Upper lobe of left lung (tissue), 6 donors: ENCODE data around the gene CDC45. TPM values are rescaled to one million over a fixed set of nuclear protein-coding genes. Genes with fewer than 3 reads are reported as not detected.

Experiments used
- ATAC-seq, 2 donors: fragments of 200-7000 bp; cut with Tn5 transposase; one replicate each; pipeline ENCODE4 v1.9.1; 2022; ENCODE audit warnings: mild to moderate bottlenecking in 2 of 2, moderate library complexity in 2 of 2; ENCODE audit not compliant: low FRiP score in 2 of 2
- DNase-seq, 2 donors: peaks; one replicate each; pipeline ENCODE4 v3.0.0-alpha.2; 2019 to 2020
- H3K27ac ChIP-seq, 4 donors: fragments of 200-600 bp; sonication (generic); one replicate each; pipeline ENCODE4 v1.5.1; 2016 to 2019
- H3K27me3 ChIP-seq, 4 donors: fragments of 200-600 bp; sonication (generic); one replicate each; pipeline ENCODE4 v1.5.1; 2017 to 2019
- H3K36me3 ChIP-seq, 4 donors: fragments of 200-600 bp; sonication (generic); one replicate each; pipeline ENCODE4 v1.5.1; 2016 to 2019
- H3K4me1 ChIP-seq, 4 donors: fragments of 200-600 bp; sonication (generic); one replicate each; pipeline ENCODE4 v1.5.1; 2018 to 2019
- H3K4me3 ChIP-seq, 4 donors: fragments of 200-600 bp; sonication (generic); one replicate each; pipeline ENCODE4 v1.5.1; 2017 to 2019; ENCODE audit warnings: mild to moderate bottlenecking in 2 of 4, moderate library complexity in 1 of 4
- H3K9me3 ChIP-seq, 4 donors: fragments of 200-600 bp; sonication (generic); one replicate each; pipeline ENCODE4 v1.5.1; 2018 to 2019
- EP300 ChIP-seq, 4 donors: sonication (generic); formaldehyde crosslinking; IDR thresholded peaks; one replicate each; pipeline ENCODE4 v1.5.1; 2017; ENCODE audit warnings: antibody characterized with exemption in 4 of 4, control low read depth in 2 of 4
- POLR2A ChIP-seq, 4 donors: fragments of 450-650 bp; IDR thresholded peaks; one replicate each; pipeline ENCODE4 v1.5.1; 2016 to 2017; ENCODE audit warnings: antibody characterized with exemption in 4 of 4, mild to moderate bottlenecking in 2 of 4
- POLR2AphosphoS5 ChIP-seq, 2 donors: sonication (generic); formaldehyde crosslinking; IDR thresholded peaks; one replicate each; pipeline ENCODE4 v1.5.1; 2017; ENCODE audit warnings: antibody characterized with exemption in 2 of 2
- WGBS, 2 donors: methylation state at CpG; one replicate each; pipeline ENCODE4 v1.1.5; 2017 to 2018; 5-methylcytosine and 5-hydroxymethylcytosine counted together
- total RNA-seq, 6 donors: library from RNA; depleted of rRNA in 4 of 6; stranded (reverse); fragments of >200 nt in 4 of 6; gene quantifications; one replicate each; pipeline versions ENCODE4 v1.1.0 to v1.2.1, GENCODE V29; 2016 to 2021
- TF ChIP-seq, protein P1 (sequence below), 6 experiments: fragments of 450-650 bp in 4 of 6; fragments of 200-600 bp in 2 of 6; sonication (generic) in 2 of 6; IDR thresholded peaks; one replicate each; pipeline ENCODE4 v1.5.1; 2016 to 2019; ENCODE audit warnings: antibody characterized with exemption in 6 of 6
- donor health status: DM: no; HTN: no; CAD: no; lungs with moderate emphysema.
- donor health status: DM: no; HTN: yes; CAD: no; lungs with severe emphysema.

Gene CDC45
- total RNA-seq, 6 donors from 2014 or later: 0.44 to 3.2 (median 1.8) TPM; not detected in 1

GRCh38 chr22:19449422-19449767 lies 30.3 kb upstream of the CDC45 start:
- ATAC-seq: no peak
- no peak for DNase-seq

GRCh38 chr22:19450363-19451175 lies 29.2 kb upstream of the CDC45 start:
- TF ChIP-seq EP300 (IDR thresholded peaks at IDR 0.05) (no peak), POLR2A (IDR thresholded peaks at IDR 0.05) (no peak), POLR2AphosphoS5 (IDR thresholded peaks at IDR 0.05) (no peak)
- TF ChIP-seq, protein P1, sequence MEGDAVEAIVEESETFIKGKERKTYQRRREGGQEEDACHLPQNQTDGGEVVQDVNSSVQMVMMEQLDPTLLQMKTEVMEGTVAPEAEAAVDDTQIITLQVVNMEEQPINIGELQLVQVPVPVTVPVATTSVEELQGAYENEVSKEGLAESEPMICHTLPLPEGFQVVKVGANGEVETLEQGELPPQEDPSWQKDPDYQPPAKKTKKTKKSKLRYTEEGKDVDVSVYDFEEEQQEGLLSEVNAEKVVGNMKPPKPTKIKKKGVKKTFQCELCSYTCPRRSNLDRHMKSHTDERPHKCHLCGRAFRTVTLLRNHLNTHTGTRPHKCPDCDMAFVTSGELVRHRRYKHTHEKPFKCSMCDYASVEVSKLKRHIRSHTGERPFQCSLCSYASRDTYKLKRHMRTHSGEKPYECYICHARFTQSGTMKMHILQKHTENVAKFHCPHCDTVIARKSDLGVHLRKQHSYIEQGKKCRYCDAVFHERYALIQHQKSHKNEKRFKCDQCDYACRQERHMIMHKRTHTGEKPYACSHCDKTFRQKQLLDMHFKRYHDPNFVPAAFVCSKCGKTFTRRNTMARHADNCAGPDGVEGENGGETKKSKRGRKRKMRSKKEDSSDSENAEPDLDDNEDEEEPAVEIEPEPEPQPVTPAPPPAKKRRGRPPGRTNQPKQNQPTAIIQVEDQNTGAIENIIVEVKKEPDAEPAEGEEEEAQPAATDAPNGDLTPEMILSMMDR (IDR thresholded peaks at IDR 0.05): no peak
- Histone ChIP-seq H3K4me1 (peaks cover 20 to 26% (median 21%) of the 10 kb centered on the region in 4 donors), H3K27me3 (no peaks in the 10 kb centered on the region), H3K4me3 (no peak overlapping the region), H3K36me3 (peaks cover 17 to 51% (median 40%) of the 10 kb centered on the region in 4 donors), H3K9me3 (no peaks in the 10 kb centered on the region), H3K27ac (no peak overlapping the region)
- DNase-seq (peak in 1 of 2 donors; percentile 7), ATAC-seq (no peak)
- 88 to 93% methylated on average over 8 of the region's 8 CpGs for WGBS, 2 donors

More at GRCh38 chr22:19449422-19449767, 30.3 kb upstream of the CDC45 start:
- TF ChIP-seq EP300 (IDR thresholded peaks at IDR 0.05) (no peak), POLR2AphosphoS5 (IDR thresholded peaks at IDR 0.05) (no peak), POLR2A (IDR thresholded peaks at IDR 0.05) (no peak)
- TF ChIP-seq, protein P1 (IDR thresholded peaks at IDR 0.05): no peak
- H3K27me3 ChIP-seq: no peaks in the 10 kb centered on the region
- H3K4me3 ChIP-seq: no peak overlapping the region
- H3K36me3 ChIP-seq: peaks cover 8 to 44% (median 29%) of the 10 kb centered on the region in 4 donors
- H3K4me1 ChIP-seq: peaks cover 20 to 31% (median 25%) of the 10 kb centered on the region in 4 donors
- no peaks in the 10 kb centered on the region for H3K9me3 ChIP-seq
- no peak overlapping the region for H3K27ac ChIP-seq
- WGBS, 2 donors: 84 to 100% methylated on average over 1 to 2 of the region's 2 CpGs

DNA sequence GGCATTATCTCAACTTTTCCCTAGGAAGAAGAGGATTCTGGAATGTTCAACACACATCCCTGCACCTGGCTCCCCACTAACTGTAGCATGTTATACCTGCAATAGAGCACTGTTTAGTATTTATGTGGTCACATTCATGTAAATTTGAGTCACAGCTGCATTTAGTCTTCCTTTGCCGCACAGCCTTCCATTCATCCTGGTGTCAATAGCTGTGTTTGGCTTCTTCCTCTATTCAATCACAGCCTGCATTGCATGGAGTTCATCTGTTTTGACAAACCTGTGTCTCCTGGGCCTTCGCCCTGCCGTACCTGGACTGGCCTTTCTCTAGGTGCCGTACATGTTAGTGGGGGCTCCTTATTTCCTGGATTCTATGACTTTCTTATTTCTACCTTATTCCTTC lies 28.1 kb upstream of the CDC45 start:
- Histone ChIP-seq H3K36me3 (peaks cover 23 to 61% (median 50%) of the 10 kb centered on the region in 4 donors), H3K27ac (no peak overlapping the region), H3K27me3 (no peaks in the 10 kb centered on the region), H3K4me3 (no peak overlapping the region), H3K9me3 (no peaks in the 10 kb centered on the region), H3K4me1 (peaks cover 10 to 16% (median 11%) of the 10 kb centered on the region in 4 donors)
- no peak for ATAC-seq
- no peak for TF ChIP-seq POLR2A (IDR thresholded peaks at IDR 0.05)
- TF ChIP-seq, protein P1 (IDR thresholded peaks at IDR 0.05): no peak
- no peak for TF ChIP-seq EP300 (IDR thresholded peaks at IDR 0.05)
- TF ChIP-seq POLR2AphosphoS5 (IDR thresholded peaks at IDR 0.05): no peak
- DNase-seq: no peak
- 97 to 98% methylated on average over 4 of the region's 4 CpGs for WGBS, 2 donors

- Histone ChIP-seq H3K4me3 (no peak overlapping the region), H3K4me1 (peaks cover 0 to 3% (median under 1%) of the 10 kb centered on the region in 4 donors), H3K9me3 (no peaks in the 10 kb centered on the region), H3K36me3 (peaks cover 24 to 82% (median 67%) of the 10 kb centered on the region in 4 donors), H3K27me3 (no peaks in the 10 kb centered on the region), H3K27ac (no peak overlapping the region)
- WGBS, 2 donors: 98 to 100% methylated on average over 3 to 5 of the region's 5 CpGs
- no peak for ATAC-seq
- peak in 1 of 2 donors; percentile 5 for DNase-seq
- TF ChIP-seq POLR2AphosphoS5 (IDR thresholded peaks at IDR 0.05) (no peak), POLR2A (IDR thresholded peaks at IDR 0.05) (no peak), EP300 (IDR thresholded peaks at IDR 0.05) (no peak)
- TF ChIP-seq, protein P1 (IDR thresholded peaks at IDR 0.05): no peak
Measured at GRCh38 chr22:19453718-19454117, 26.0 kb upstream of the CDC45 start.
